Natural killer cell (primary cell): ENCODE measurements around the gene RIC1. TPM values are rescaled to one million over a fixed set of nuclear protein-coding genes. Genes with fewer than 3 reads are reported as not detected.

Experiments used
- ATAC-seq, 3 donors: fragments of 150-1000 bp in 2 of 3; fragments of 200-7000 bp in 1 of 3; cut with Tn5 transposase; 1 replicate in 1 of 3; 2 replicates in 2 of 3; pipeline ENCODE4 v1.10.0; 2021; ENCODE audit warnings: mild to moderate bottlenecking in 2 of 3, moderate library complexity in 2 of 3
- DNase-seq, 2 donors: peaks; one replicate each; pipeline versions ENCODE4 v3.0.0 to v3.0.0-alpha.2; 2013 to 2021; ENCODE audit warnings: mixed read lengths in 1 of 2
- H3K27ac ChIP-seq: one replicate; pipeline ENCODE4 v1.5.1; 2013; ENCODE audit warnings: mild to moderate bottlenecking, low read length
- H3K27me3 ChIP-seq: one replicate; pipeline ENCODE4 v1.6.1; 2013; ENCODE audit warnings: low read length; ENCODE audit not compliant: control insufficient read depth, insufficient read depth
- H3K36me3 ChIP-seq: one replicate; pipeline ENCODE4 v1.6.1; 2013; ENCODE audit warnings: low read length; ENCODE audit not compliant: control insufficient read depth, insufficient read depth
- H3K4me1 ChIP-seq: one replicate; pipeline ENCODE4 v1.6.1; 2013; ENCODE audit warnings: low read length; ENCODE audit not compliant: control insufficient read depth, insufficient read depth
- H3K4me3 ChIP-seq: one replicate; pipeline ENCODE4 v1.5.1; 2013; ENCODE audit warnings: low read length
- H3K9me3 ChIP-seq: one replicate; pipeline ENCODE4 v1.6.1; 2013; ENCODE audit warnings: low read length; ENCODE audit not compliant: control insufficient read depth, insufficient read depth
- H3K27ac Mint-ChIP-seq, 2 donors: one replicate each; pipeline ENCODE4 v1.8.0; 2022; ENCODE audit warnings: mild to moderate bottlenecking in 2 of 2, mixed read lengths in 2 of 2, moderate library complexity in 1 of 2
- H3K27me3 Mint-ChIP-seq, 2 donors: one replicate each; pipeline ENCODE4 v1.8.0; 2022; ENCODE audit warnings: low read depth in 2 of 2, mixed read lengths in 2 of 2
- H3K36me3 Mint-ChIP-seq: one replicate; pipeline ENCODE4 v1.8.0; 2022; ENCODE audit warnings: mixed read lengths
- H3K4me1 Mint-ChIP-seq, 2 donors: one replicate each; pipeline ENCODE4 v1.8.0; 2022; ENCODE audit warnings: mixed read lengths in 2 of 2
- H3K4me3 Mint-ChIP-seq: one replicate; pipeline ENCODE4 v1.8.0; 2022; ENCODE audit warnings: mild to moderate bottlenecking, moderate library complexity, mixed read lengths
- H3K9me3 Mint-ChIP-seq, 2 donors: one replicate each; pipeline ENCODE4 v1.8.0; 2022; ENCODE audit warnings: mixed read lengths in 2 of 2
- CTCF ChIP-seq: fragments of 200-600 bp; IDR thresholded peaks from one replicate; pipeline ENCODE4 v1.8.0; 2022; ENCODE audit warnings: antibody characterized with exemption
- WGBS: methylation state at CpG from one replicate; pipeline ENCODE4 v1.1.7; 2013; ENCODE audit warnings: missing lambda C conversion rate; ENCODE audit not compliant: insufficient coverage; 5-methylcytosine and 5-hydroxymethylcytosine counted together
- intact Hi-C: fragments of 100-400 bp; cut with micrococcal nuclease; formaldehyde crosslinking; loops from one replicate; pipeline ENCODE4 v1.14.2; 2022
- total RNA-seq, 4 donors: library from RNA; stranded (reverse); fragments of 120-200 nt in 1 of 4; gene quantifications; one replicate each; pipeline versions ENCODE4 v1.2.3 to v1.2.4, GENCODE V29; 2013 to 2022

The RIC1 gene
- total RNA-seq, 3 donors from 2014 or later (not counting 1 experiment from before 2014, with no cell fraction given), result 23.5 to 33.9 (median 31.8) TPM

DNA sequence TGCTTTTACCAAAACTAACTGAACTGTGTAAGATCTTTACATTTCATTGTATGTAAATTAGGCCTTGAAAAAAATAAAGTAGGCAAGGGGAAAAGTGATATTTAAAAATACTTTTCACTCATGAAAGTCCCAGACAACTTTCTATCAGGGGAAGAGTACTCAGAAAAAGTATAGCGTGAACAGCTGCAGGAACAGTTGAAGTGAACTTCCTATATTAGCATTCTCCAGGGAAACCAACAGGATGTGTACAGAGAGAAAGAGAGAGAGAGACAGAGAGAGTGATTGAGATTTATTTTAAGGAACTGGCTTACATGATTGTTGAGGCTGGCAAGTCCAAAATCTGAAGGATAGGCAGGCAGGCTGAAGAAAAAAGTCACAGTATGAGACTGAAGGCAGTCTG lies 162.0 kb downstream of the RIC1 start:
- ATAC-seq (no peak), DNase-seq (no peak)
- no peak overlapping the region for H3K4me3 ChIP-seq
- Mint-ChIP-seq H3K4me3 (no peak overlapping the region), H3K9me3 (no peaks in the 10 kb centered on the region), H3K4me1 (peaks cover 49 to 67% of the 10 kb centered on the region in 2 donors), H3K36me3 (peaks cover 12% of the 10 kb centered on the region), H3K27ac (peak overlapping the region; percentile 5 to 61), H3K27me3 (no peaks in the 10 kb centered on the region)
- no peaks in the 10 kb centered on the region for H3K9me3 ChIP-seq
- H3K27ac ChIP-seq, result no peak overlapping the region
- peaks cover 4% of the 10 kb centered on the region for H3K4me1 ChIP-seq
- H3K36me3 ChIP-seq, result peaks cover 55% of the 10 kb centered on the region
- intact Hi-C loops, result no loop called here
- H3K27me3 ChIP-seq, result no peaks in the 10 kb centered on the region
- TF ChIP-seq CTCF, result no peak
- WGBS, result 60% methylated on average over 1 of the region's 1 CpG

DNA sequence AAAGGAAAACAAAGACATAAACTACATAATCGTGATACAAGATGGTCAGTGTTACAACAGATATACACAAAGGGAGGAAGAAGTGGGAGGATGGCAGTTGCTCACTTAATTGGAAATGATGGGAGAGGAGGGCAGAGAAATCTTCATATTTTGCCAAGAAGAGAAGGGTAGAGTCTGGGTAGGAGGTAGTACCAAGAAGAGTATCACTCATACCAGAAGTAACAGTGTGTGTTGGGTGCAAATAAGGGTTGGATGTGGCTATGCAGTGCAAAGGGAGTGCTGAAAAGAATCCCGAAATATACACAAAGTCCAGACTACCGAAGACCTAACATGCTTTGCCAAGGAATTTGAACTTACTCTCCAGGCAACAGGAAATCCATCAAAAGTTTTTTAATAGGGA lies 163.0 kb downstream of the RIC1 start:
- Histone ChIP-seq H3K27ac (no peak overlapping the region), H3K4me1 (peaks cover 4% of the 10 kb centered on the region), H3K4me3 (no peak overlapping the region), H3K9me3 (no peaks in the 10 kb centered on the region), H3K36me3 (peaks cover 50% of the 10 kb centered on the region), H3K27me3 (no peaks in the 10 kb centered on the region)
- DNase-seq, result no peak
- Mint-ChIP-seq H3K4me1 (peaks cover 49 to 66% of the 10 kb centered on the region in 2 donors), H3K4me3 (no peak overlapping the region), H3K27me3 (no peaks in the 10 kb centered on the region), H3K9me3 (no peaks in the 10 kb centered on the region), H3K27ac (peak overlapping the region; percentile 4 to 61), H3K36me3 (peaks cover 10% of the 10 kb centered on the region)
- ATAC-seq, result no peak
- no CpG with 5 or more reads among the region's 3 CpGs for WGBS
- intact Hi-C loops, result no loop called here
- TF ChIP-seq CTCF, result no peak

- Histone ChIP-seq H3K4me3 (no peak overlapping the region), H3K9me3 (no peaks in the 10 kb centered on the region), H3K27me3 (no peaks in the 10 kb centered on the region), H3K36me3 (peaks cover 55% of the 10 kb centered on the region), H3K27ac (no peak overlapping the region), H3K4me1 (peaks cover 4% of the 10 kb centered on the region)
- peak in 1 of 2 donors; percentile 14 for DNase-seq
- TF ChIP-seq CTCF, result no peak
- no peak for ATAC-seq
- H3K27me3 Mint-ChIP-seq, result no peaks in the 10 kb centered on the region
- no peaks in the 10 kb centered on the region for H3K9me3 Mint-ChIP-seq
- peaks cover 44 to 55% of the 10 kb centered on the region in 2 donors for H3K4me1 Mint-ChIP-seq
- peak overlapping the region; percentile 51 to 61 for H3K27ac Mint-ChIP-seq
- intact Hi-C loops, result no loop called here
- no peak overlapping the region for H3K4me3 Mint-ChIP-seq
- 64% methylated on average over 1 of the region's 1 CpG for WGBS
- peaks cover 7% of the 10 kb centered on the region for H3K36me3 Mint-ChIP-seq
Observed at GRCh38 chr9:5793812-5794211, 164.9 kb downstream of the RIC1 start.

- Histone ChIP-seq H3K27ac (no peak overlapping the region), H3K36me3 (peaks cover 46% of the 10 kb centered on the region), H3K4me3 (no peak overlapping the region), H3K27me3 (no peaks in the 10 kb centered on the region), H3K9me3 (no peaks in the 10 kb centered on the region), H3K4me1 (peaks cover under 1% of the 10 kb centered on the region)
- peaks cover 36 to 45% of the 10 kb centered on the region in 2 donors for H3K4me1 Mint-ChIP-seq
- no peak for TF ChIP-seq CTCF
- ATAC-seq (no peak), DNase-seq (no peak)
- H3K4me3 Mint-ChIP-seq, result no peak overlapping the region
- peak overlapping the region in 1 of 2 donors; percentile 3 for H3K27ac Mint-ChIP-seq
- 90% methylated on average over 2 of the region's 2 CpGs for WGBS
- intact Hi-C loops, result no loop called here
- H3K9me3 Mint-ChIP-seq, result no peaks in the 10 kb centered on the region
- H3K27me3 Mint-ChIP-seq, result no peaks in the 10 kb centered on the region
- peaks cover 7% of the 10 kb centered on the region for H3K36me3 Mint-ChIP-seq
Observed at GRCh38 chr9:5796298-5796697, 167.4 kb downstream of the RIC1 start.
